C4-2B (cell line): ENCODE measurements around the gene ANKS1B.

ENCODE experiments used
- H3K27ac ChIP-seq: fragments of 450-650 bp; 2 replicates; pipeline ENCODE4 v1.5.1; 2017
- CTCF ChIP-seq: fragments of 450-650 bp; conservative IDR thresholded peaks from 2 replicates; pipeline ENCODE4 v1.5.1; 2017; ENCODE audit warnings: mild to moderate bottlenecking
- ZFX ChIP-seq: fragments of 450-650 bp; IDR thresholded peaks from 2 replicates; pipeline ENCODE4 v1.6.1; 2017

The ANKS1B gene

DNA sequence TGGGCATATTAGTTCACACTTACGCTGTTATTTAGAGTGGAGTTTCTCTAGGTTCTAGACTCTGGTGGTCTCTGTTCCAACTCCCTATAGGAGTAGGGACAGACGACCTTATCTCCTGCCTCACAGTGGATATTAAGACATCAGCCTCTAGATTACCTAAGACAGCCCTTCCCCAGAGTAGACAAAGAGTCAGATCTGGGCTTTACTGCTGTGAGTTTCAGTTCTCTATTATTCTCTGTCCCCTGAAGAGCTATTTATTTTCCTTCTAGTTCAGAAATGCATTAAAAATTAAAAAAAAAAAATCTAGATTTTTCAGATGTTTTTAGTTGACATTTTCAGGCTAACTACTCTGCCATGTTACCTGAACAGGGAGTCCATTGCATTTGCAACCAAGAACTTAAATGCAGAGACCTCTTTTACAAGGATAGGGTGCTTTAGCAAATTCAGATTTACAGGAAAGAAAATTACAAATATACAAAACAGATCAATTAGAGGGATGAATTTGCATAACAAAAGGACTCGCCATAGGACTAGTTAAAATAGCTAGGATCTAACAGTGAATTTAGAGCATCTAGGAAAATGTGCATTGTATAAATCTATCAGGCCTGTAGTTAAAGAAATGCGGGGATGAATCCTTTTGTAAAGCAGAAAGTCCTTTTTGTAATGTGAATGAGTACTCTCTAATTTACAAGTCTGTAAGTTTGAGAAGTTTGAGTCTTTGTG, 958.2 kb downstream of the ANKS1B start:
- TF ChIP-seq ZFX (no peak), CTCF (no peak)

DNA sequence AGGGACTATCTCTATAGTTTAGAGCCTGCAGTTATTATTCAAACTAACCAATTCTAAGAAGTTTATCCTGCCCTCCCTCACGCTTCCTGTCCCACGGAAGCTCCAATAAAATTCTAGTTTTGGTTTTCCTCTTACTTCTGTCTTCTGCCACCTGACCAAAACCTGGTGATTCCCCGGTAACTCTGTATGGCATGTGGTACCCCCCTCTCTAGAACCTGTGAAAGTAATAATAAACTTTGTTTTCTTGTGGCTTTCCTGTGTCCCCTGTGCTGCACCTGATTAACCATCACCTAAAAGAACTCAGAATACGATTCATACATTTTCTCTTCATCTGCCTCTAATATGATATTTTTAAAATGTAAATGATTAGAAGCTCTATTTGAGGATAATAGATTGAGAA, 959.9 kb downstream of the ANKS1B start:
- no peak overlapping the region for H3K27ac ChIP-seq
- TF ChIP-seq CTCF = no peak
- TF ChIP-seq ZFX = no peak

More for the DNA sequence above, 958.2 kb downstream of the ANKS1B start:
- no peak overlapping the region for H3K27ac ChIP-seq

GRCh38 chr12:99024191-99024590, 960.5 kb downstream of the ANKS1B start:
- no peak overlapping the region for H3K27ac ChIP-seq
- no peak for TF ChIP-seq CTCF
- no peak for TF ChIP-seq ZFX

DNA sequence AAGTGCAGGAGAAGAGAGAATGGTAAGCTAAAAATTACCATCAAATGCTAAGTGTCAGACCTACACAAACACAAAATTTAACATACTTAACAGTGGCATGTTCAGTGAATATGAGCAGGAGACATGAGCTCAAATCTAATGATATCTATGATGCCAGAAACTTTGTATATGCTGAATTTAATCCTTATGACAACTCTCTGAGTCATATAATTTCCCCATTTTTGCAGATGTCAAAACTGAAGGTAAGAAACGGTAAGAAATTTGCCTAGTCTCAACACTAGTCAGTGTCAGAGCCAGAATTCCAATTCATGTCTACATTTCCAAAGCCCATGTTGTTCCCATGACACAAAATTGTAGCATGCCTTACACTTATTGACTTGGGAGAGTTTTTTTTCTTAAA, 963.9 kb downstream of the ANKS1B start:
- no peak overlapping the region for H3K27ac ChIP-seq
- TF ChIP-seq CTCF (no peak), ZFX (no peak)

DNA sequence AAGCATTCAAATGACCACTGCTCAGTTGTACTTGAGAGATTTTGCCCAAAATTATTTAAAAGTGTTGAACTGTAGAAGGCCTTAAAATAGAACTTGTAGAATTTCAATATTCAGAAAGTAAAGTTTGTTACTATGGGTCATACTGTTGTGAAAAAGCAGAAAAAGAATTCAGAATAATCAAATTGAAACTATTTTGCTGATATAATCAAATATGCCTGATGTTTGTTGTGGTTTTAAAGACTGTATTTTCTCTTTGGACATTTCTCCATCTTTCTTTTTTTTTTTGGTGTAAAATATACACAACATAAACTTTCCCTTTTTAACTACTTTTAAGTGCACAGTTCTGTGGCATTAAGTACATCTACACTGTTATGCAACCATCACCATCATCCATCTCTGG, 964.9 kb downstream of the ANKS1B start:
- no peak overlapping the region for H3K27ac ChIP-seq
- TF ChIP-seq CTCF (no peak), ZFX (no peak)

GRCh38 chr12:99017971-99018370, 966.8 kb downstream of the ANKS1B start:
- H3K27ac ChIP-seq = no peak overlapping the region
- TF ChIP-seq CTCF = no peak
- no peak for TF ChIP-seq ZFX

DNA sequence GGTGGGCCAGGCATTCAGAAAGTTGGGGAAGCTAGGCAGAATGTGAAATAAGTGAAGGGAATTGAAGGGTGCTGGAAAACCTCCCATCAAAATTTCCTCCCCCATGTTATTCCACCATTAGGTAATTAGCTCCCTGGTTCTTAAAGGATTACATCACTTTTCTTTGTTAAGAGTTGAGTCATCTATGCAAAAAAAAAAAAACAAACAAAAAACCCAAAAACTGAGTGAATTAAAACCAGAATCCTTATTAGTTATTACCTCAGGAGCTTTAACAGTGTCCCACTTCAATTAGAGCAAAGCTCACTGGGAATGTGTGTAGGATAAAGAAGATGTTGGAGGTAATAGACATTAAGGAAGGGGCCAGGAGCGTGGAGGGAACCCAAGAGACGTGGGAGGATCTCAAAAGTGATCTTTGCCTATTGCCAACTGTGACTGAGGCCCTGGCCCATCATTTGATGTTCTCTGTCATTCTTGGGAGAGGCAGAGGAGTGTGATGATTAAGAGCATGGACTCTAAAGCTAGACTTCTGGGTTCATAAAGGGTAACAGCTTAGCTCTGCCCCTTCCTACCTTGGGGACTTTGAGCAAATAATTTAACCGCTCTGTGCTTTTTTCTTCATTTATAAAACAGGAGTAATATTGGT, 975.0 kb downstream of the ANKS1B start:
- TF ChIP-seq ZFX = no peak
- TF ChIP-seq CTCF = no peak
- H3K27ac ChIP-seq = no peak overlapping the region
